CD14-positive monocyte (primary cell): Measurements from ENCODE around the gene PCAT6. TPM values are rescaled to one million over a fixed set of nuclear protein-coding genes. Genes with fewer than 3 reads are reported as not detected.

ENCODE experiments used
- DNase-seq, 3 donors: peaks; one replicate each; pipeline ENCODE4 v3.0.0-alpha.2; 2011 to 2022
- H2AFZ ChIP-seq: 2 replicates; pipeline ENCODE4 v1.6.0; 2012; ENCODE audit warnings: mild to moderate bottlenecking, low read depth, low read length, inconsistent platforms; ENCODE audit not compliant: insufficient read depth, poor library complexity, severe bottlenecking
- H3K27ac ChIP-seq, 2 donors: 1 replicate in 1 of 2; 2 replicates in 1 of 2; pipeline ENCODE4 v1.5.1; 2012 to 2013; ENCODE audit warnings: low read length in 2 of 2, control low read depth in 1 of 2, inconsistent platforms in 1 of 2, low read depth in 1 of 2, mild to moderate bottlenecking in 1 of 2
- H3K27me3 ChIP-seq, 2 donors: one replicate each; pipeline versions ENCODE4 v1.6.0 to v1.6.1; 2011 to 2013; ENCODE audit warnings: low read length in 2 of 2; ENCODE audit not compliant: control insufficient read depth in 2 of 2, insufficient read depth in 2 of 2
- H3K36me3 ChIP-seq, 2 donors: replicated peaks in 1 of 2; 1 replicate in 1 of 2; 2 replicates in 1 of 2; pipeline versions ENCODE4 v1.5.1 to v1.6.1; 2012 to 2013; ENCODE audit warnings: low read length in 2 of 2, control low read depth in 1 of 2, inconsistent platforms in 1 of 2, mild to moderate bottlenecking in 1 of 2; ENCODE audit not compliant: insufficient read depth in 2 of 2, control insufficient read depth in 1 of 2
- H3K4me1 ChIP-seq, 2 donors: 1 replicate in 1 of 2; 2 replicates in 1 of 2; pipeline versions ENCODE4 v1.5.1 to v1.6.1; 2012 to 2013; ENCODE audit warnings: low read length in 2 of 2, control low read depth in 1 of 2, inconsistent platforms in 1 of 2, mild to moderate bottlenecking in 1 of 2, moderate library complexity in 1 of 2; ENCODE audit not compliant: insufficient read depth in 2 of 2, control insufficient read depth in 1 of 2
- H3K4me2 ChIP-seq: replicated peaks from 2 replicates; pipeline ENCODE3; 2012; ENCODE audit warnings: low read length, moderate library complexity, mild to moderate bottlenecking; ENCODE audit not compliant: poor library complexity, severe bottlenecking; ENCODE audit errors: extremely low read depth
- H3K4me3 ChIP-seq, 3 experiments: fragments of 200-600 bp in 1 of 3; sonication (generic) in 1 of 3; replicated peaks in 1 of 3; 1 replicate in 2 of 3; 2 replicates in 1 of 3; pipeline ENCODE4 v1.5.1; 2011 to 2013; ENCODE audit warnings: low read length in 3 of 3, mild to moderate bottlenecking in 3 of 3, control low read depth in 2 of 3, low read depth in 2 of 3, inconsistent platforms in 1 of 3, moderate library complexity in 1 of 3
- H3K79me2 ChIP-seq: 2 replicates; pipeline ENCODE4 v1.6.0; 2012; ENCODE audit warnings: mild to moderate bottlenecking, control low read depth, inconsistent platforms, low read length, moderate library complexity; ENCODE audit not compliant: insufficient read depth
- H3K9ac ChIP-seq: 2 replicates; pipeline ENCODE4 v1.6.0; 2017; ENCODE audit warnings: low read length, mild to moderate bottlenecking; ENCODE audit not compliant: insufficient read depth, poor library complexity, severe bottlenecking
- H3K9me3 ChIP-seq, 2 donors: replicated peaks in 1 of 2; 1 replicate in 1 of 2; 2 replicates in 1 of 2; pipeline versions ENCODE4 v1.5.1 to v1.6.1; 2012 to 2013; ENCODE audit warnings: low read length in 2 of 2, control low read depth in 1 of 2; ENCODE audit not compliant: control insufficient read depth in 1 of 2, insufficient read depth in 1 of 2
- H4K20me1 ChIP-seq: 2 replicates; pipeline ENCODE4 v1.6.0; 2012; ENCODE audit warnings: mild to moderate bottlenecking, low read length, control low read depth, moderate library complexity; ENCODE audit not compliant: insufficient read depth
- H3K27ac Mint-ChIP-seq, 7 donors: one replicate each; pipeline ENCODE4 v1.8.0; 2020; ENCODE audit warnings: mild to moderate bottlenecking in 7 of 7, mixed read lengths in 7 of 7, moderate library complexity in 6 of 7, inconsistent platforms in 2 of 7
- H3K27me3 Mint-ChIP-seq, 3 donors: one replicate each; pipeline ENCODE4 v1.8.0; 2021 to 2022; ENCODE audit warnings: low read depth in 3 of 3, mild to moderate bottlenecking in 3 of 3, mixed read lengths in 3 of 3, moderate library complexity in 3 of 3, inconsistent platforms in 1 of 3
- H3K36me3 Mint-ChIP-seq, 2 donors: one replicate each; pipeline ENCODE4 v1.8.0; 2020; ENCODE audit warnings: mixed read lengths in 2 of 2, inconsistent platforms in 1 of 2, mild to moderate bottlenecking in 1 of 2
- H3K4me1 Mint-ChIP-seq: one replicate; pipeline ENCODE4 v1.8.0; 2020; ENCODE audit warnings: mild to moderate bottlenecking, mixed read lengths
- H3K4me3 Mint-ChIP-seq, 2 donors: one replicate each; pipeline ENCODE4 v1.8.0; 2020; ENCODE audit warnings: mild to moderate bottlenecking in 2 of 2, mixed read lengths in 2 of 2, moderate library complexity in 1 of 2
- H3K9me3 Mint-ChIP-seq, 7 donors: one replicate each; pipeline ENCODE4 v1.8.0; 2020 to 2022; ENCODE audit warnings: mixed read lengths in 7 of 7, mild to moderate bottlenecking in 6 of 7, moderate library complexity in 6 of 7, inconsistent platforms in 2 of 7
- CTCF ChIP-seq: fragments of 200-600 bp; IDR thresholded peaks from one replicate; pipeline ENCODE4 v1.8.0; 2022; ENCODE audit warnings: antibody characterized with exemption, mild to moderate bottlenecking
- WGBS: methylation state at CpG from one replicate; pipeline ENCODE4 v1.1.5; 2013; ENCODE audit warnings: missing lambda C conversion rate; ENCODE audit not compliant: insufficient coverage; 5-methylcytosine and 5-hydroxymethylcytosine counted together
- intact Hi-C, 2 donors: fragments of 100-400 bp; cut with micrococcal nuclease; formaldehyde crosslinking; loops; one replicate each; pipeline versions ENCODE4 v1.15.0 to v1.15.1; 2023
- polyA plus RNA-seq, 3 donors: library from polyadenylated mRNA; depleted of rRNA in 1 of 3; unstranded in 2 of 3; stranded (reverse) in 1 of 3; fragments of 300-500 nt in 2 of 3; fragments of >200 nt in 1 of 3; fragmentation: Illumina TruSeq in 2 of 3; gene quantifications; 1 replicate in 2 of 3; 2 replicates in 1 of 3; pipeline ENCODE4 v1.2.3, GENCODE V29; 2012 to 2021

Gene PCAT6
- polyA plus RNA-seq, 3 donors = 1.0 TPM; not detected in 2

- Histone ChIP-seq H3K79me2 (peaks cover 13% of the 10 kb centered on the region), H3K27me3 (peaks cover 0 to 13% of the 10 kb centered on the region in 2 donors), H3K27ac (no peak overlapping the region), H3K9me3 (no peaks in the 10 kb centered on the region), H4K20me1 (no peaks in the 10 kb centered on the region), H2AFZ (peak overlapping the region; percentile 90), H3K36me3 (no peaks in the 10 kb centered on the region), H3K4me3 (no peak overlapping the region), H3K9ac (no peak overlapping the region), H3K4me2 (no peak overlapping the region), H3K4me1 (peaks cover 22 to 26% of the 10 kb centered on the region in 2 donors)
- intact Hi-C loops = loop anchor here in 1 of 2 donors (10.0 kb wide), 1 partner anchor 52 kb away; no protein-coding TSS in a partner anchor
- Mint-ChIP-seq H3K27ac (no peak overlapping the region), H3K4me1 (peaks cover 26% of the 10 kb centered on the region), H3K9me3 (peaks cover 0 to 2% (median 0%) of the 10 kb centered on the region in 7 donors), H3K36me3 (peaks cover 0 to 2% of the 10 kb centered on the region in 2 donors), H3K27me3 (peaks cover 15 to 29% (median 16%) of the 10 kb centered on the region in 3 donors), H3K4me3 (no peak overlapping the region)
- no peak for TF ChIP-seq CTCF
- no peak for DNase-seq
- WGBS = 90% methylated on average over 7 of the region's 9 CpGs
These were observed 1.6 kb downstream of the PCAT6 start for GRCh38 chr1:202812176-202813026.

GRCh38 chr1:202815120-202815519 is 4.4 kb downstream of the PCAT6 start:
- Mint-ChIP-seq H3K27ac (no peak overlapping the region), H3K4me3 (no peak overlapping the region), H3K9me3 (peaks cover 0 to 2% (median 1%) of the 10 kb centered on the region in 7 donors), H3K36me3 (peaks cover 0 to 2% of the 10 kb centered on the region in 2 donors), H3K4me1 (peaks cover 19% of the 10 kb centered on the region), H3K27me3 (peaks cover 18 to 36% (median 19%) of the 10 kb centered on the region in 3 donors)
- Histone ChIP-seq H3K4me1 (peaks cover 11 to 14% of the 10 kb centered on the region in 2 donors), H3K4me3 (no peak overlapping the region), H3K4me2 (no peak overlapping the region), H3K79me2 (no peaks in the 10 kb centered on the region), H3K9me3 (no peaks in the 10 kb centered on the region), H4K20me1 (no peaks in the 10 kb centered on the region), H3K36me3 (no peaks in the 10 kb centered on the region), H2AFZ (no peak overlapping the region), H3K9ac (no peak overlapping the region), H3K27ac (no peak overlapping the region), H3K27me3 (peaks cover 0 to 11% of the 10 kb centered on the region in 2 donors)
- no peak for DNase-seq
- TF ChIP-seq CTCF = no peak
- intact Hi-C loops = loop anchor here in 1 of 2 donors (10.0 kb wide), 1 partner anchor 50 kb away; no protein-coding TSS in a partner anchor
- 98% methylated on average over 8 of the region's 10 CpGs for WGBS
